K562 (cell line): ENCODE data around the gene DNAH8. TPM values are rescaled to one million over a fixed set of nuclear protein-coding genes. Genes with fewer than 3 reads are reported as not detected.

Experiments used
- ATAC-seq: fragments of 200-7000 bp; cut with Tn5 transposase; 3 replicates; pipeline ENCODE4 v1.9.1; 2020; ENCODE audit warnings: moderate library complexity
- BruUV-seq: library from RNA; stranded (reverse); fragments of 400-500 nt; replicated peaks from 2 replicates; lab custom pipeline; 2021; lab: Mats Ljungman, UMichigan
- CTCF ChIA-PET: fragments of 300-600 bp; formaldehyde crosslinking; extraction: SDS; loops from one replicate; lab custom pipeline; 2021; ENCODE audit warnings: low intra/inter-chr PET ratio; lab: Yijun Ruan, JAX
- POLR2A ChIA-PET: fragments of 300-600, 350-650 bp; sonication (Branson Sonifier 250); formaldehyde crosslinking; extraction: SDS; loops from one replicate; lab custom pipeline; 2021; ENCODE audit warnings: antibody characterized with exemption, inconsistent platforms; lab: Yijun Ruan, JAX
- DNase-seq, 4 experiments: peaks; one replicate each; pipeline versions ENCODE4 v3.0.0 to v3.0.0-alpha.2; 2011 to 2018; ENCODE audit warnings: low spot score in 3 of 4, mixed read lengths in 3 of 4; ENCODE audit errors: extremely low read depth in 1 of 4
- FAIRE-seq: peaks from 2 replicates; lab custom pipeline; 2011; peaks lifted over from hg19 to GRCh38; lab: Jason Lieb, UNC
- H2AFZ ChIP-seq: 2 replicates; pipeline ENCODE4 v1.6.0; 2011; ENCODE audit warnings: low read depth, low read length, control low read depth, inconsistent platforms
- H3K27ac ChIP-seq: fragments of 200-600 bp; 3 replicates; pipeline ENCODE4 v1.8.0; 2011; ENCODE audit warnings: low read depth, mild to moderate bottlenecking, control low read depth, inconsistent platforms, low read length, moderate library complexity, mixed read lengths; ENCODE audit errors: extremely low read depth
- H3K27me3 ChIP-seq, 2 experiments: fragments of 300-600 bp in 1 of 2; 2 replicates in 1 of 2; 3 replicates in 1 of 2; pipeline versions ENCODE4 v1.6.0 to v1.8.0; 2011; ENCODE audit warnings: inconsistent platforms in 2 of 2, low read length in 2 of 2, mild to moderate bottlenecking in 1 of 2, mixed read lengths in 1 of 2, moderate library complexity in 1 of 2; ENCODE audit not compliant: control insufficient read depth in 2 of 2, insufficient read depth in 2 of 2
- H3K36me3 ChIP-seq: fragments of 300-600 bp; 3 replicates; pipeline ENCODE4 v1.8.0; 2011; ENCODE audit warnings: mild to moderate bottlenecking, low read length, inconsistent platforms; ENCODE audit not compliant: control insufficient read depth, insufficient read depth
- H3K4me1 ChIP-seq, 2 experiments: fragments of 200-600 bp in 1 of 2; replicated peaks in 1 of 2; 2 replicates in 1 of 2; 3 replicates in 1 of 2; pipeline versions ENCODE4 v1.5.1 to v1.8.0; 2011; ENCODE audit warnings: inconsistent platforms in 2 of 2, low read length in 2 of 2, mild to moderate bottlenecking in 1 of 2, mixed read lengths in 1 of 2, moderate library complexity in 1 of 2; ENCODE audit not compliant: control insufficient read depth in 2 of 2, insufficient read depth in 2 of 2
- H3K4me2 ChIP-seq: 2 replicates; pipeline ENCODE4 v1.6.1; 2011; ENCODE audit warnings: low read length, control low read depth, inconsistent platforms, mixed read lengths; ENCODE audit not compliant: insufficient read depth
- H3K4me3 ChIP-seq: fragments of 200-600 bp; sonication (generic), shearing (Covaris generic); 2 replicates; pipeline ENCODE4 v1.5.1; 2016; ENCODE audit warnings: control low read depth, inconsistent platforms
- H3K79me2 ChIP-seq: fragments of 200-600 bp; 3 replicates; pipeline ENCODE4 v1.8.0; 2011; ENCODE audit warnings: low read length, inconsistent platforms; ENCODE audit not compliant: control insufficient read depth, insufficient read depth
- H3K9ac ChIP-seq, 2 experiments: 2 replicates each; pipeline versions ENCODE4 v1.6.0 to v1.6.1; 2011; ENCODE audit warnings: low read depth in 2 of 2, low read length in 2 of 2, control low read depth in 1 of 2, inconsistent platforms in 1 of 2, mild to moderate bottlenecking in 1 of 2, mixed read lengths in 1 of 2; ENCODE audit not compliant: insufficient read depth in 1 of 2
- H3K9me1 ChIP-seq: one replicate; pipeline ENCODE4 v1.6.0; 2011; ENCODE audit warnings: inconsistent platforms, mild to moderate bottlenecking, low read length, moderate library complexity; ENCODE audit not compliant: control insufficient read depth, insufficient read depth
- H3K9me3 ChIP-seq: replicated peaks from 2 replicates; pipeline ENCODE4 v1.5.1; 2011; ENCODE audit warnings: low read depth, low read length, inconsistent platforms; ENCODE audit not compliant: control insufficient read depth, insufficient read depth
- H4K20me1 ChIP-seq: replicated peaks from 2 replicates; pipeline ENCODE4 v1.6.1; 2011; ENCODE audit warnings: low read length, inconsistent platforms, mixed read lengths; ENCODE audit not compliant: control insufficient read depth, insufficient read depth
- GABPA ChIP-seq: fragments of 200-800 bp; sonication (Bioruptor generic); conservative IDR thresholded peaks from 2 replicates; pipeline ENCODE4 v1.6.1; 2016; ENCODE audit warnings: low read depth, missing genetic modification characterization, missing compliant biosample characterization
- HDGF ChIP-seq: fragments of 450-650 bp; IDR thresholded peaks from 2 replicates; pipeline ENCODE4 v1.6.1; 2016
- RBBP5 ChIP-seq: fragments of 200-600 bp; sonication (generic); IDR thresholded peaks from 2 replicates; pipeline ENCODE4 v1.6.1; 2012; ENCODE audit warnings: borderline replicate concordance, mild to moderate bottlenecking, low read length, control low read depth, inconsistent platforms; ENCODE audit not compliant: insufficient read depth, poor library complexity, severe bottlenecking
- SMAD4 ChIP-seq: fragments of 250-450 bp; sonication (Bioruptor Pico); conservative IDR thresholded peaks from 2 replicates; pipeline ENCODE4 v1.8.0; 2021; ENCODE audit warnings: inconsistent platforms, mild to moderate bottlenecking, moderate library complexity
- SMARCA4 ChIP-seq: fragments of 450-650 bp; IDR thresholded peaks from 2 replicates; pipeline ENCODE4 v1.6.1; 2016
- ZNF217 ChIP-seq: sonication (generic); formaldehyde crosslinking; IDR thresholded peaks from 2 replicates; pipeline ENCODE4 v1.8.0; 2022; ENCODE audit warnings: mild to moderate bottlenecking, missing genetic modification reagents
- ZNF584 ChIP-seq: fragments of 200-800 bp; sonication (Bioruptor generic); IDR thresholded peaks from 2 replicates; pipeline ENCODE4 v1.6.1; 2016; ENCODE audit warnings: low read depth, mild to moderate bottlenecking, missing genetic modification characterization, missing compliant biosample characterization
- WGBS: fragments of 100-300 bp; shearing (Covaris generic); methylation state at CpG from one replicate; pipeline ENCODE4 v1.1.6; 2016; ENCODE audit warnings: low coverage, mixed read lengths; ENCODE audit not compliant: insufficient coverage; ENCODE audit errors: missing lambda C conversion rate; 5-methylcytosine and 5-hydroxymethylcytosine counted together
- in situ Hi-C: fragments of 300-500 bp; cut with MboI; formaldehyde crosslinking; loops from 4 replicates; pipeline ENCODE4 v1.15.0; 2018; ENCODE audit warnings: inconsistent platforms, mixed read lengths
- intact Hi-C: fragments of 100-400 bp; cut with micrococcal nuclease; formaldehyde crosslinking; loops from 2 replicates; pipeline ENCODE4 v1.14.2; 2022
- polyA plus RNA-seq, 8 experiments: library from polyadenylated mRNA; depleted of rRNA in 4 of 8; stranded (reverse) in 5 of 8; unstranded in 3 of 8; fragments of >200 nt; fragmentation: Nextera tagmentation in 2 of 8; fragmentation: Illumina TruSeq in 1 of 8; extraction: Ambion mirVana in 2 of 8; extraction: Trizol in 1 of 8; gene quantifications; 2 replicates each; pipeline versions ENCODE4 v1.2.1 to v1.2.3, GENCODE V29; 2011 to 2014; ENCODE audit warnings: inconsistent platforms in 1 of 8, missing spikeins in 1 of 8
- total RNA-seq, 7 experiments: library from RNA; depleted of rRNA in 6 of 7; stranded (reverse); fragments of >200 nt in 6 of 7; fragmentation: Illumina TruSeq in 2 of 7; extraction: Trizol in 2 of 7; gene quantifications; 2 replicates each; pipeline versions ENCODE4 v1.2.1 to v1.2.3, GENCODE V29; 2011 to 2021; ENCODE audit warnings: low replicate concordance in 1 of 7
- TF ChIP-seq, protein P1 (sequence below): fragments of 450-650 bp; IDR thresholded peaks from 2 replicates; pipeline ENCODE4 v1.6.1; 2016
- TF ChIP-seq, protein P2 (sequence below): sonication (generic); formaldehyde crosslinking; IDR thresholded peaks from 2 replicates; pipeline ENCODE4 v1.9.0; 2022; ENCODE audit warnings: mild to moderate bottlenecking, missing genetic modification reagents

Gene DNAH8
- total and polyA plus RNA-seq, 9 of the 15 experiments (the other 6 are each of a cell fraction or from before 2014, with no cell fraction given), result 1.2 to 4.2 (median 2.9) TPM

DNA sequence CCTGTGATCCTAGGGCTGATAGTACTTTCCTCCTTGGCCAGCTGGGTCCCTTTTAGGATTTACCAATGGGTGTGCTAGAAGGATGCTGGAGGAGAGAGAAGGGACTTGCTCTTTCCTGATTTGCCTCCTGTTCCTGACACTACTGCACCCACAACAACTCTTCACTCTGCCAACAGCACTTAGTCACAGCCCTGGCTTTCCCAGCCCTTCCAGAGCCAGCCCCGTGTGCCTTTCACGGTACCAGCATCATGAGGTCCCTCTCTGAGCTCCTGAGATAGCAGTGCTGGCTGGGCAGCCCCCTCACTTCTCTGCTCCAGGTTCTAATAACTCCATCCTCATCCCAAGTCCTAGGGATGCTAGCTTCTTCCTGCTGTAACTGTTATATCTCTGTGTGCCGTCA, 80.9 kb downstream of the DNAH8 start:
- ChIA-PET CTCF (no interaction called here), POLR2A (interaction anchor here (1.0 to 2.5 kb wide), 4 partner anchors 8 to 21 kb away, joined by 3 to 8 read pairs (median 4); no protein-coding TSS in a partner anchor)
- Histone ChIP-seq H2AFZ (no peak overlapping the region), H3K4me3 (no peak overlapping the region), H3K36me3 (peaks cover 3% of the 10 kb centered on the region; the same call in 1 of the 3 replicates), H3K9me1 (no peaks in the 10 kb centered on the region), H3K27ac (peak overlapping the region; percentile 49; the same call in 1 of the 3 replicates), H3K79me2 (no peaks in the 10 kb centered on the region), H3K27me3 (no peaks in the 10 kb centered on the region), H3K4me1 (peaks cover 8 to 23% of the 10 kb centered on the region in 2 experiments), H3K4me2 (peak overlapping the region; percentile 55), H3K9me3 (no peaks in the 10 kb centered on the region), H4K20me1 (no peaks in the 10 kb centered on the region), H3K9ac (peak overlapping the region; percentile 18 to 46; a peak in 2 of 4 replicates)
- ATAC-seq (peak; percentile 59), FAIRE-seq (no peak), DNase-seq (no peak)
- intact Hi-C loops (no loop called here), in situ Hi-C loops (no loop called here)
- 0 out of 2 replicates have a peak, but pooled peaks have one; percentile 45 for TF ChIP-seq HDGF
- peak; percentile 83 for TF ChIP-seq RBBP5
- TF ChIP-seq ZNF584 (CRISPR knock-in tag), result no peak
- no peak for TF ChIP-seq GABPA (tag)
- TF ChIP-seq SMAD4, result no peak
- TF ChIP-seq SMARCA4, result no peak
- TF ChIP-seq, protein P1, sequence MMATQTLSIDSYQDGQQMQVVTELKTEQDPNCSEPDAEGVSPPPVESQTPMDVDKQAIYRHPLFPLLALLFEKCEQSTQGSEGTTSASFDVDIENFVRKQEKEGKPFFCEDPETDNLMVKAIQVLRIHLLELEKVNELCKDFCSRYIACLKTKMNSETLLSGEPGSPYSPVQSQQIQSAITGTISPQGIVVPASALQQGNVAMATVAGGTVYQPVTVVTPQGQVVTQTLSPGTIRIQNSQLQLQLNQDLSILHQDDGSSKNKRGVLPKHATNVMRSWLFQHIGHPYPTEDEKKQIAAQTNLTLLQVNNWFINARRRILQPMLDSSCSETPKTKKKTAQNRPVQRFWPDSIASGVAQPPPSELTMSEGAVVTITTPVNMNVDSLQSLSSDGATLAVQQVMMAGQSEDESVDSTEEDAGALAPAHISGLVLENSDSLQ, result no peak
- no peak for TF ChIP-seq ZNF217 (CRISPR knock-in tag)
- TF ChIP-seq, protein P2, sequence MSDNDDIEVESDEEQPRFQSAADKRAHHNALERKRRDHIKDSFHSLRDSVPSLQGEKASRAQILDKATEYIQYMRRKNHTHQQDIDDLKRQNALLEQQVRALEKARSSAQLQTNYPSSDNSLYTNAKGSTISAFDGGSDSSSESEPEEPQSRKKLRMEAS (CRISPR knock-in tag), result 0 out of 2 replicates have a peak, but pooled peaks have one; percentile 17
- 0% methylated on average over 3 of the region's 3 CpGs for WGBS
- no TSS peak for BruUV-seq
